ENCODE data around the gene E2F2. TPM values are rescaled to one million over a fixed set of nuclear protein-coding genes. Genes with fewer than 3 reads are reported as not detected.

Gene E2F2
- total RNA-seq, 1 experiment from 2014 or later = 8.1 TPM

- intact Hi-C loops (cut with micrococcal nuclease; ENCODE audit: unreplicated experiment) = no loop called here
- Mint-ChIP-seq H3K27ac (ENCODE audit: unreplicated experiment) (no peak overlapping the region), H3K36me3 (ENCODE audit: insufficient read depth, unreplicated experiment) (peaks cover 22% of the 10 kb centered on the region), H3K9me3 (ENCODE audit: low read depth, unreplicated experiment) (no peaks in the 10 kb centered on the region), H3K4me3 (ENCODE audit: low read depth, unreplicated experiment) (no peak overlapping the region), H3K4me1 (ENCODE audit: low read depth, unreplicated experiment) (peaks cover 35% of the 10 kb centered on the region), H3K27me3 (ENCODE audit: unreplicated experiment) (no peaks in the 10 kb centered on the region)
- BruUV-seq (replicated peaks) = no TSS peak
- no peak for DNase-seq
- no peak for TF ChIP-seq CTCF (IDR thresholded peaks at IDR 0.05; ENCODE audit: unreplicated experiment)
- CTCF ChIA-PET = interaction anchor here (0.6 to 1.3 kb wide), 3 partner anchors 9 to 129 kb away, joined by 3 to 4 read pairs (median 3); partner anchors contain the start of gene ASAP3
Observed at GRCh38 chr1:23527366-23527765, 3.7 kb downstream of the E2F2 start.

- H3K9me3 Mint-ChIP-seq (ENCODE audit: low read depth, unreplicated experiment) = no peaks in the 10 kb centered on the region
- CTCF ChIA-PET = no interaction called here
- peaks cover 35% of the 10 kb centered on the region for H3K4me1 Mint-ChIP-seq (ENCODE audit: low read depth, unreplicated experiment)
- no TSS peak for BruUV-seq (replicated peaks)
- no peak for TF ChIP-seq CTCF (IDR thresholded peaks at IDR 0.05; ENCODE audit: unreplicated experiment)
- H3K27ac Mint-ChIP-seq (ENCODE audit: unreplicated experiment) = no peak overlapping the region
- H3K36me3 Mint-ChIP-seq (ENCODE audit: insufficient read depth, unreplicated experiment) = peaks cover 22% of the 10 kb centered on the region
- no peaks in the 10 kb centered on the region for H3K27me3 Mint-ChIP-seq (ENCODE audit: unreplicated experiment)
- no peak for DNase-seq
- intact Hi-C loops (cut with micrococcal nuclease; ENCODE audit: unreplicated experiment) = no loop called here
- no peak overlapping the region for H3K4me3 Mint-ChIP-seq (ENCODE audit: low read depth, unreplicated experiment)
Observed at GRCh38 chr1:23526329-23527041, 4.5 kb downstream of the E2F2 start.

GRCh38 chr1:23525558-23526250, 5.3 kb downstream of the E2F2 start:
- Mint-ChIP-seq H3K9me3 (ENCODE audit: low read depth, unreplicated experiment) (no peaks in the 10 kb centered on the region), H3K4me1 (ENCODE audit: low read depth, unreplicated experiment) (peaks cover 35% of the 10 kb centered on the region), H3K4me3 (ENCODE audit: low read depth, unreplicated experiment) (no peak overlapping the region), H3K27ac (ENCODE audit: unreplicated experiment) (no peak overlapping the region), H3K36me3 (ENCODE audit: insufficient read depth, unreplicated experiment) (peaks cover 14% of the 10 kb centered on the region), H3K27me3 (ENCODE audit: unreplicated experiment) (no peaks in the 10 kb centered on the region)
- no peak for DNase-seq
- intact Hi-C loops (cut with micrococcal nuclease; ENCODE audit: unreplicated experiment) = no loop called here
- TF ChIP-seq CTCF (IDR thresholded peaks at IDR 0.05; ENCODE audit: unreplicated experiment) = no peak
- CTCF ChIA-PET = interaction anchor here (0.7 to 1.5 kb wide), 2 partner anchors 10 to 29 kb away, joined by 3 to 7 read pairs; no protein-coding TSS in a partner anchor
- BruUV-seq (replicated peaks) = no TSS peak

GRCh38 chr1:23524716-23525401, 6.2 kb downstream of the E2F2 start:
- no peak overlapping the region for H3K27ac Mint-ChIP-seq (ENCODE audit: unreplicated experiment)
- peaks cover 8% of the 10 kb centered on the region for H3K36me3 Mint-ChIP-seq (ENCODE audit: insufficient read depth, unreplicated experiment)
- intact Hi-C loops (cut with micrococcal nuclease; ENCODE audit: unreplicated experiment) = no loop called here
- BruUV-seq (replicated peaks) = no TSS peak
- no peak overlapping the region for H3K4me3 Mint-ChIP-seq (ENCODE audit: low read depth, unreplicated experiment)
- CTCF ChIA-PET = interaction anchor here (0.6 to 1.5 kb wide), 4 partner anchors 9 to 112 kb away, joined by 3 to 7 read pairs (median 4); no protein-coding TSS in a partner anchor
- no peak for TF ChIP-seq CTCF (IDR thresholded peaks at IDR 0.05; ENCODE audit: unreplicated experiment)
- no peak for DNase-seq
- H3K9me3 Mint-ChIP-seq (ENCODE audit: low read depth, unreplicated experiment) = no peaks in the 10 kb centered on the region
- peaks cover 35% of the 10 kb centered on the region for H3K4me1 Mint-ChIP-seq (ENCODE audit: low read depth, unreplicated experiment)
- H3K27me3 Mint-ChIP-seq (ENCODE audit: unreplicated experiment) = no peaks in the 10 kb centered on the region
